B cell (primary cell): Measurements from ENCODE around the gene BCL11A. TPM values are rescaled to one million over a fixed set of nuclear protein-coding genes. Genes with fewer than 3 reads are reported as not detected.
A peak's percentile ranks its signal among the peaks of the same experiment; 100 is the strongest.

Source experiments
- ATAC-seq: fragments of 200-7000 bp; cut with Tn5 transposase; one replicate; pipeline ENCODE4 v1.10.0; 2021; ENCODE audit warnings: low read depth, mild to moderate bottlenecking, moderate number of reproducible peaks, moderate library complexity
- CTCF ChIA-PET: fragments of 350-600 bp; sonication (Branson Sonifier 250); formaldehyde crosslinking; loops from one replicate; lab custom pipeline; 2021; ENCODE audit warnings: antibody characterized with exemption, inconsistent platforms; lab: Charles Lee
- POLR2A ChIA-PET: fragments of 350-600 bp; sonication (Branson Sonifier 250); formaldehyde crosslinking; loops from one replicate; lab custom pipeline; 2021; ENCODE audit warnings: antibody characterized with exemption; lab: Charles Lee
- DNase-seq: peaks from one replicate; pipeline ENCODE4 v3.0.0; 2013
- H2AFZ ChIP-seq: 2 replicates; pipeline ENCODE4 v1.6.1; 2012; ENCODE audit warnings: mild to moderate bottlenecking, low read depth, low read length; ENCODE audit not compliant: insufficient read depth, poor library complexity, severe bottlenecking
- H3K27ac ChIP-seq, 2 donors: 1 replicate in 1 of 2; 2 replicates in 1 of 2; pipeline ENCODE4 v1.5.1; 2012 to 2013; ENCODE audit warnings: low read length in 2 of 2, mild to moderate bottlenecking in 2 of 2, moderate library complexity in 1 of 2
- H3K27me3 ChIP-seq, 4 experiments: fragments of 200-600 bp in 1 of 4; sonication (generic) in 1 of 4; replicated peaks in 1 of 4; 1 replicate in 2 of 4; 2 replicates in 2 of 4; pipeline versions ENCODE4 v1.6.1 to v1.7.0; 2013 to 2016; ENCODE audit warnings: low read length in 3 of 4, mild to moderate bottlenecking in 2 of 4, mixed read lengths in 1 of 4, moderate library complexity in 1 of 4; ENCODE audit not compliant: insufficient read depth in 4 of 4, control insufficient read depth in 3 of 4; ENCODE audit errors: control extremely low read depth in 1 of 4
- H3K36me3 ChIP-seq, 2 experiments: replicated peaks in 1 of 2; 1 replicate in 1 of 2; 2 replicates in 1 of 2; pipeline versions ENCODE4 v1.6.1 to v1.7.1; 2013; ENCODE audit warnings: low read length in 1 of 2; ENCODE audit not compliant: insufficient read depth in 2 of 2, control insufficient read depth in 1 of 2; ENCODE audit errors: control extremely low read depth in 1 of 2, extremely low read depth in 1 of 2
- H3K4me1 ChIP-seq, 2 donors: fragments of 200-600 bp in 1 of 2; sonication (generic) in 1 of 2; 1 replicate in 1 of 2; 2 replicates in 1 of 2; pipeline versions ENCODE4 v1.5.1 to v1.6.1; 2013 to 2017; ENCODE audit warnings: low read length in 2 of 2; ENCODE audit not compliant: control insufficient read depth in 2 of 2, insufficient read depth in 2 of 2
- H3K4me2 ChIP-seq: replicated peaks from 2 replicates; pipeline ENCODE3; 2012; ENCODE audit warnings: mild to moderate bottlenecking, low read depth, low read length; ENCODE audit not compliant: poor library complexity, severe bottlenecking
- H3K4me3 ChIP-seq, 5 experiments: fragments of 200-600 bp in 1 of 5; sonication (generic) in 1 of 5; 1 replicate in 3 of 5; 2 replicates in 2 of 5; pipeline versions ENCODE4 v1.5.1 to v1.7.0; 2011 to 2016; ENCODE audit warnings: low read length in 4 of 5, mild to moderate bottlenecking in 4 of 5, low read depth in 2 of 5, control low read depth in 1 of 5, moderate library complexity in 1 of 5; ENCODE audit not compliant: insufficient read depth in 1 of 5; ENCODE audit errors: control extremely low read depth in 1 of 5, extremely low read depth in 1 of 5
- H3K79me2 ChIP-seq: fragments of 200-600 bp; sonication (generic); one replicate; pipeline ENCODE4 v1.6.0; 2016; ENCODE audit warnings: low read length; ENCODE audit not compliant: control insufficient read depth, insufficient read depth
- H3K9ac ChIP-seq: fragments of 200-600 bp; sonication (generic); 2 replicates; pipeline ENCODE4 v1.6.1; 2017; ENCODE audit warnings: mild to moderate bottlenecking, low read length, moderate library complexity
- H3K9me3 ChIP-seq, 3 donors: one replicate each; pipeline versions ENCODE4 v1.6.1 to v1.7.1; 2013; ENCODE audit warnings: low read length in 2 of 3; ENCODE audit not compliant: control insufficient read depth in 2 of 3, insufficient read depth in 1 of 3; ENCODE audit errors: control extremely low read depth in 1 of 3
- H4K20me1 ChIP-seq: 2 replicates; pipeline ENCODE4 v1.6.0; 2012; ENCODE audit warnings: mild to moderate bottlenecking, low read length; ENCODE audit not compliant: insufficient read depth, control insufficient read depth, poor library complexity, severe bottlenecking
- H3K27ac Mint-ChIP-seq: one replicate; pipeline ENCODE4 v1.8.0; 2021; ENCODE audit warnings: mixed read lengths
- H3K27me3 Mint-ChIP-seq: one replicate; pipeline ENCODE4 v1.8.0; 2021; ENCODE audit warnings: mixed read lengths
- H3K4me1 Mint-ChIP-seq: one replicate; pipeline ENCODE4 v1.8.0; 2021; ENCODE audit warnings: mixed read lengths
- H3K4me3 Mint-ChIP-seq: one replicate; pipeline ENCODE4 v1.8.0; 2021; ENCODE audit warnings: mixed read lengths
- H3K9me3 Mint-ChIP-seq: one replicate; pipeline ENCODE4 v1.8.0; 2022; ENCODE audit warnings: mixed read lengths; ENCODE audit not compliant: insufficient read depth
- EZH2 ChIP-seq: IDR thresholded peaks from 2 replicates; pipeline ENCODE4 v1.6.1; 2012; ENCODE audit warnings: borderline replicate concordance, low read depth, mild to moderate bottlenecking, moderate library complexity, low read length; ENCODE audit not compliant: insufficient read depth, poor library complexity, severe bottlenecking
- WGBS: methylation state at CpG from one replicate; pipeline ENCODE4 v1.1.5; 2013; ENCODE audit warnings: missing lambda C conversion rate; ENCODE audit not compliant: insufficient coverage; 5-methylcytosine and 5-hydroxymethylcytosine counted together
- intact Hi-C: fragments of 100-400 bp; cut with micrococcal nuclease; formaldehyde crosslinking; loops from one replicate; pipeline ENCODE4 v1.10.0; 2022
- polyA plus RNA-seq: library from polyadenylated mRNA; depleted of rRNA; stranded (reverse); fragments of >200 nt; gene quantifications from 2 replicates; pipeline ENCODE4 v1.2.3, GENCODE V29; 2012
- total RNA-seq, 2 donors: library from RNA; stranded (reverse); fragments of 120-200 nt in 1 of 2; gene quantifications; 1 replicate in 1 of 2; 2 replicates in 1 of 2; pipeline versions ENCODE4 v1.2.3 to v1.2.4, GENCODE V29; 2013 to 2022
- TF ChIP-seq, protein P1 (sequence below): fragments of 200-600 bp; IDR thresholded peaks from one replicate; pipeline ENCODE4 v1.8.0; 2022; ENCODE audit warnings: antibody characterized with exemption, mild to moderate bottlenecking

The BCL11A gene
- total and polyA plus RNA-seq, 2 donors (not counting 1 experiment from before 2014, with no cell fraction given) = 81.8 to 383 TPM

DNA sequence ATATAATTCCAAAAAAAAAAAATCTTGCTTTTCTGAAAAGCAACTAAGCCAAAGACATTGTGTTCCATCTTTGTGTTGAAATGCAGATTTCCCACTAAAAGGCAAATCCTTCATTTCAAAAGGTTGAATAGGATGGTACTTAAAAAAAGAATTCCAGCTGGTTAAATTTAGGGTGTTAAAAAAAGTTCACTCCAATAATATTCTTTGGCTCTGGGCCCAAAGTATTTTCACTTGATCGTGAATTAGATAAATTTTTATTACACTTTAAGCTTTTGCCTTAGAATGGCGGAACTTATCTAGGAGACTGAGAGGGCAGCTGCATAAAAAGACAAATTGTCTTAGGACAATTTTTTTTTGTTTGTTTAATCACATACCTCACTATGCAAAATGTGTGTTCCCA is 79.2 kb downstream of the BCL11A start:
- H3K36me3 ChIP-seq = peaks cover 2 to 90% of the 10 kb centered on the region in 2 experiments
- H3K27me3 Mint-ChIP-seq = no peaks in the 10 kb centered on the region
- no peak overlapping the region for H3K4me3 ChIP-seq
- H4K20me1 ChIP-seq = peaks cover 26% of the 10 kb centered on the region
- TF ChIP-seq, protein P1, sequence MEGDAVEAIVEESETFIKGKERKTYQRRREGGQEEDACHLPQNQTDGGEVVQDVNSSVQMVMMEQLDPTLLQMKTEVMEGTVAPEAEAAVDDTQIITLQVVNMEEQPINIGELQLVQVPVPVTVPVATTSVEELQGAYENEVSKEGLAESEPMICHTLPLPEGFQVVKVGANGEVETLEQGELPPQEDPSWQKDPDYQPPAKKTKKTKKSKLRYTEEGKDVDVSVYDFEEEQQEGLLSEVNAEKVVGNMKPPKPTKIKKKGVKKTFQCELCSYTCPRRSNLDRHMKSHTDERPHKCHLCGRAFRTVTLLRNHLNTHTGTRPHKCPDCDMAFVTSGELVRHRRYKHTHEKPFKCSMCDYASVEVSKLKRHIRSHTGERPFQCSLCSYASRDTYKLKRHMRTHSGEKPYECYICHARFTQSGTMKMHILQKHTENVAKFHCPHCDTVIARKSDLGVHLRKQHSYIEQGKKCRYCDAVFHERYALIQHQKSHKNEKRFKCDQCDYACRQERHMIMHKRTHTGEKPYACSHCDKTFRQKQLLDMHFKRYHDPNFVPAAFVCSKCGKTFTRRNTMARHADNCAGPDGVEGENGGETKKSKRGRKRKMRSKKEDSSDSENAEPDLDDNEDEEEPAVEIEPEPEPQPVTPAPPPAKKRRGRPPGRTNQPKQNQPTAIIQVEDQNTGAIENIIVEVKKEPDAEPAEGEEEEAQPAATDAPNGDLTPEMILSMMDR = no peak
- TF ChIP-seq EZH2 = no peak
- H3K27me3 ChIP-seq = no peaks in the 10 kb centered on the region
- peak overlapping the region in 1 of 2 donors; percentile 93 for H3K27ac ChIP-seq
- H3K79me2 ChIP-seq = peaks cover 100% of the 10 kb centered on the region
- no peak overlapping the region for H2AFZ ChIP-seq
- intact Hi-C loops = no loop called here
- CTCF ChIA-PET = interaction anchor here (1.2 kb wide), 1 partner anchor 76 kb away, joined by 3 read pairs; no protein-coding TSS in a partner anchor
- no peak overlapping the region for H3K4me2 ChIP-seq
- WGBS = no CpG with 5 or more reads among the region's 2 CpGs
- no peak overlapping the region for H3K9ac ChIP-seq
- no peaks in the 10 kb centered on the region for H3K9me3 Mint-ChIP-seq
- no peaks in the 10 kb centered on the region for H3K9me3 ChIP-seq
- no peak overlapping the region for H3K4me3 Mint-ChIP-seq
- DNase-seq = no peak
- H3K4me1 Mint-ChIP-seq = peaks cover 99% of the 10 kb centered on the region
- peak overlapping the region; percentile 89 for H3K27ac Mint-ChIP-seq
- ATAC-seq = no peak
- POLR2A ChIA-PET = interaction anchor here (0.7 kb wide), 1 partner anchor 78 kb away, joined by 4 read pairs; no protein-coding TSS in a partner anchor
- peaks cover 91 to 100% of the 10 kb centered on the region in 2 donors for H3K4me1 ChIP-seq

DNA sequence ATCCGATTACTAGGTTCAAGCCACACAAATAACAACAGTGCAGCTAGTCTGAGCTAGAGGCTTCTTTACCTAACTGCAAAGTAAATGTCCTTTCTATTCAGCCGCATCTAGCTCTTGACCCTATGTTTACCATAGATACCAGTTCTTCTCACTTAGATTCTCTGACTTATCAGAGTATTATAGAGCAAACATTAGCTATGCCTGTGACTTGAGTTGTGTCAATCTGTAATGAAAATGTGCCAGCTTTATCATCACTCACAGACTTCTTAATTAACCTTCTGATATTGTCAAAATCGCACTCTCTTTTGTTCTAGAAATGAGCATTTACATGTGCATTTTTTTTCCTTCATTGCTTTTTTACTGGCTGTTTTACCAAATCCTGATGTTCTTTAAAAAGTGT is 79.9 kb downstream of the BCL11A start:
- no peak overlapping the region for H2AFZ ChIP-seq
- no peaks in the 10 kb centered on the region for H3K27me3 Mint-ChIP-seq
- ATAC-seq (no peak), DNase-seq (no peak)
- no peak overlapping the region for H3K4me3 ChIP-seq
- H3K4me1 ChIP-seq = peaks cover 91 to 100% of the 10 kb centered on the region in 2 donors
- peaks cover 18% of the 10 kb centered on the region for H4K20me1 ChIP-seq
- intact Hi-C loops = no loop called here
- no peaks in the 10 kb centered on the region for H3K27me3 ChIP-seq
- ChIA-PET CTCF (interaction anchor here (1.1 to 1.3 kb wide), 3 partner anchors 21 to 77 kb away, joined by 3 to 4 read pairs (median 3); no protein-coding TSS in a partner anchor), POLR2A (no interaction called here)
- H3K9me3 Mint-ChIP-seq = no peaks in the 10 kb centered on the region
- peaks cover 99% of the 10 kb centered on the region for H3K4me1 Mint-ChIP-seq
- H3K36me3 ChIP-seq = peaks cover 2 to 87% of the 10 kb centered on the region in 2 experiments
- no peak overlapping the region for H3K9ac ChIP-seq
- peak overlapping the region; percentile 87 for H3K27ac Mint-ChIP-seq
- H3K4me2 ChIP-seq = no peak overlapping the region
- 100% methylated on average over 1 of the region's 3 CpGs for whole genome bisulfite sequencing
- peak overlapping the region; percentile 7 for H3K4me3 Mint-ChIP-seq
- TF ChIP-seq, protein P1 = no peak
- no peak for TF ChIP-seq EZH2
- H3K9me3 ChIP-seq = peaks cover 0 to 2% (median 0%) of the 10 kb centered on the region in 3 donors
- H3K79me2 ChIP-seq = peaks cover 100% of the 10 kb centered on the region
- H3K27ac ChIP-seq = peak overlapping the region in 1 of 2 donors; percentile 93
